ENCODE results near the gene A1BG. TPM values are rescaled to one million over a fixed set of nuclear protein-coding genes. Genes with fewer than 3 reads are reported as not detected.

A1BG gene
- total RNA-seq, 2 donors from 2014 or later = 12.6 to 16.4 TPM

DNA sequence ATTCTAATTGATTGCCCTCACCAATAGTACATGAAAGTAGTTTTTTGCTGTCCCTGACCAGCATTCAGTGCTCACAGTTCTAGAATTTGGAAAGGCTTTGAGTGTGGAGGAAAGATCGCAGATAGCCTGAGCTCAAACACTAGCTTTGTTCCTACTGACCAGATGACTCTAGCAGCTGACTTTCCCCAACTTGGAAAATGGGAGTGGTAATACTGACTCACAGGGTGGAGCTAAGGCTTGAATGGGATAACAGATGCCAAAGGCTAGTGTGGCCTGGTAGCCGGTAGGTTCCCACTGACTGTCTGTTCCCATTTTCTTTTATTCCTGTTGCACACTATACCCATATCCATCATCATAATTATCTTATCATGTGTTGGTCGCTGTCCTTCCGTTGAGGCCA is 22.8 kb downstream of the A1BG start:
- H3K27me3 Mint-ChIP-seq (ENCODE audit: insufficient read depth) = no peaks in the 10 kb centered on the region

DNA sequence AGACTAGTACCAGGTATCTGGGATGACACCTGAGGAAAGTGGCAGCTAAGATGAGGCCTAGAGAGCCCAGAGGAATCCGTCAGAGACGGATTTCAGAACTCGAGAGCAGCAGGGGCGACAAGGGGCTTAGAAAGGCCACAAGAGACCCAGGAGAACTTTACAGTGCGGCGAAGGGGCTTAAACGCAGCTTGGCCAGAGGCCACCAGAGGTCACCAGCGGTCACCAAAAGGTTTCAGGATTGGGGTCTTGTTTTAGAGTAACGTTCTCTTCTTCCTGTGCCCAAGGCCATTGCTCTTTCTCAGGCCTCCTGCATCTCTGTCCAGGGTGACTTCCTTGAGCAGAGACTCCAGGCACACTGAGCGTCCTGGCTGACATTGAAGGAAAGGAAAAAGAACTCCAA is 24.3 kb downstream of the A1BG start:
- Histone ChIP-seq H3K4me3 (ENCODE audit: low read length) (peak overlapping the region; percentile 99), H3K9ac (ENCODE audit: extremely low read depth, low read length, poor library complexity, severe bottlenecking) (no peak overlapping the region), H3K27ac (ENCODE audit: low read depth, low read length) (no peak overlapping the region), H3K36me3 (ENCODE audit: control insufficient read depth, insufficient read depth, low read length) (no peaks in the 10 kb centered on the region), H3K4me1 (ENCODE audit: control insufficient read depth, insufficient read depth, low read length) (peaks cover 12% of the 10 kb centered on the region), H3K9me3 (ENCODE audit: control insufficient read depth, low read length) (no peaks in the 10 kb centered on the region), H3K27me3 (ENCODE audit: control insufficient read depth, insufficient read depth, low read length, poor library complexity, severe bottlenecking) (no peaks in the 10 kb centered on the region)
- Mint-ChIP-seq H3K9me3 (no peaks in the 10 kb centered on the region), H3K4me3 (no peak overlapping the region), H3K27ac (no peak overlapping the region), H3K4me1 (peaks cover 17% of the 10 kb centered on the region), H3K36me3 (ENCODE audit: low read depth) (peaks cover 1% of the 10 kb centered on the region), H3K27me3 (ENCODE audit: insufficient read depth) (no peaks in the 10 kb centered on the region)
- 28 to 38% methylated on average over 6 to 10 of the region's 10 CpGs for WGBS, 2 experiments (ENCODE audit: insufficient coverage in 1 of 2, insufficient read length in 1 of 2)
- TF ChIP-seq, protein P1, sequence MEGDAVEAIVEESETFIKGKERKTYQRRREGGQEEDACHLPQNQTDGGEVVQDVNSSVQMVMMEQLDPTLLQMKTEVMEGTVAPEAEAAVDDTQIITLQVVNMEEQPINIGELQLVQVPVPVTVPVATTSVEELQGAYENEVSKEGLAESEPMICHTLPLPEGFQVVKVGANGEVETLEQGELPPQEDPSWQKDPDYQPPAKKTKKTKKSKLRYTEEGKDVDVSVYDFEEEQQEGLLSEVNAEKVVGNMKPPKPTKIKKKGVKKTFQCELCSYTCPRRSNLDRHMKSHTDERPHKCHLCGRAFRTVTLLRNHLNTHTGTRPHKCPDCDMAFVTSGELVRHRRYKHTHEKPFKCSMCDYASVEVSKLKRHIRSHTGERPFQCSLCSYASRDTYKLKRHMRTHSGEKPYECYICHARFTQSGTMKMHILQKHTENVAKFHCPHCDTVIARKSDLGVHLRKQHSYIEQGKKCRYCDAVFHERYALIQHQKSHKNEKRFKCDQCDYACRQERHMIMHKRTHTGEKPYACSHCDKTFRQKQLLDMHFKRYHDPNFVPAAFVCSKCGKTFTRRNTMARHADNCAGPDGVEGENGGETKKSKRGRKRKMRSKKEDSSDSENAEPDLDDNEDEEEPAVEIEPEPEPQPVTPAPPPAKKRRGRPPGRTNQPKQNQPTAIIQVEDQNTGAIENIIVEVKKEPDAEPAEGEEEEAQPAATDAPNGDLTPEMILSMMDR (conservative IDR thresholded peaks at IDR 0.05) = peak; percentile 82
- DNase-seq = peak; percentile 92

More for the DNA sequence above, 22.8 kb downstream of the A1BG start:
- no peaks in the 10 kb centered on the region for H3K27me3 ChIP-seq (ENCODE audit: control insufficient read depth, insufficient read depth, low read length, poor library complexity, severe bottlenecking)
- no peak overlapping the region for H3K4me3 ChIP-seq (ENCODE audit: low read length)
- H3K36me3 ChIP-seq (ENCODE audit: control insufficient read depth, insufficient read depth, low read length) = peaks cover 14% of the 10 kb centered on the region
- no peaks in the 10 kb centered on the region for H3K9me3 Mint-ChIP-seq
- H3K4me3 Mint-ChIP-seq = no peak overlapping the region
- peaks cover 17% of the 10 kb centered on the region for H3K4me1 Mint-ChIP-seq
- no peak for DNase-seq
- H3K4me1 ChIP-seq (ENCODE audit: control insufficient read depth, insufficient read depth, low read length) = peaks cover 12% of the 10 kb centered on the region
- TF ChIP-seq, protein P1 (conservative IDR thresholded peaks at IDR 0.05) = no peak
- no peak overlapping the region for H3K9ac ChIP-seq (ENCODE audit: extremely low read depth, low read length, poor library complexity, severe bottlenecking)
- no peak overlapping the region for H3K27ac ChIP-seq (ENCODE audit: low read depth, low read length)
- 81 to 89% methylated on average over 2 to 4 of the region's 4 CpGs for WGBS, 2 experiments (ENCODE audit: insufficient coverage in 1 of 2, insufficient read length in 1 of 2)
- peak overlapping the region; percentile 22 for H3K27ac Mint-ChIP-seq
- peaks cover 15% of the 10 kb centered on the region for H3K36me3 Mint-ChIP-seq (ENCODE audit: low read depth)
- H3K9me3 ChIP-seq (ENCODE audit: control insufficient read depth, low read length) = no peaks in the 10 kb centered on the region

- Histone ChIP-seq H3K4me1 (ENCODE audit: control insufficient read depth, insufficient read depth, low read length) (peaks cover 12% of the 10 kb centered on the region), H3K9ac (ENCODE audit: extremely low read depth, low read length, poor library complexity, severe bottlenecking) (peak within 1 kb of the TSS; percentile 86), H3K4me3 (ENCODE audit: low read length) (peak within 1 kb of the TSS; percentile 99), H3K9me3 (ENCODE audit: control insufficient read depth, low read length) (no peaks in the 10 kb centered on the region), H3K27ac (ENCODE audit: low read depth, low read length) (peak within 1 kb of the TSS; percentile 33), H3K36me3 (ENCODE audit: control insufficient read depth, insufficient read depth, low read length) (peaks cover 4% of the 10 kb centered on the region), H3K27me3 (ENCODE audit: control insufficient read depth, insufficient read depth, low read length, poor library complexity, severe bottlenecking) (no peaks in the 10 kb centered on the region)
- DNase-seq = peak; percentile 99
- Mint-ChIP-seq H3K27me3 (ENCODE audit: insufficient read depth) (no peaks in the 10 kb centered on the region), H3K9me3 (no peaks in the 10 kb centered on the region), H3K27ac (no peak within 1 kb of the TSS), H3K4me3 (no peak within 1 kb of the TSS), H3K36me3 (ENCODE audit: low read depth) (no peaks in the 10 kb centered on the region), H3K4me1 (peaks cover 11% of the 10 kb centered on the region)
- 1% methylated on average over 34 to 62 of the region's 62 CpGs for WGBS, 2 experiments (ENCODE audit: insufficient coverage in 1 of 2, insufficient read length in 1 of 2)
- TF ChIP-seq, protein P1 (conservative IDR thresholded peaks at IDR 0.05) = no peak
Observed at GRCh38 chr19:58326914-58327726, 26.2 kb downstream of the A1BG start, which contains the start of gene ZSCAN22. ZSCAN22 (plus strand) TSS chr19:58326994; CDS start chr19:58334803, 7,809 bp downstream.

Data from endodermal cell (in vitro differentiated cells).